Measurements from ENCODE around the gene GDPD3. TPM values are rescaled to one million over a fixed set of nuclear protein-coding genes. Genes with fewer than 3 reads are reported as not detected.
A peak's percentile ranks its signal among the peaks of the same experiment; 100 is the strongest.

Gene GDPD3
- total and polyA plus RNA-seq, 2 of the 13 experiments (the other 11 are each of a cell fraction or from before 2014, with no cell fraction given): 18.7 to 20.6 TPM

DNA sequence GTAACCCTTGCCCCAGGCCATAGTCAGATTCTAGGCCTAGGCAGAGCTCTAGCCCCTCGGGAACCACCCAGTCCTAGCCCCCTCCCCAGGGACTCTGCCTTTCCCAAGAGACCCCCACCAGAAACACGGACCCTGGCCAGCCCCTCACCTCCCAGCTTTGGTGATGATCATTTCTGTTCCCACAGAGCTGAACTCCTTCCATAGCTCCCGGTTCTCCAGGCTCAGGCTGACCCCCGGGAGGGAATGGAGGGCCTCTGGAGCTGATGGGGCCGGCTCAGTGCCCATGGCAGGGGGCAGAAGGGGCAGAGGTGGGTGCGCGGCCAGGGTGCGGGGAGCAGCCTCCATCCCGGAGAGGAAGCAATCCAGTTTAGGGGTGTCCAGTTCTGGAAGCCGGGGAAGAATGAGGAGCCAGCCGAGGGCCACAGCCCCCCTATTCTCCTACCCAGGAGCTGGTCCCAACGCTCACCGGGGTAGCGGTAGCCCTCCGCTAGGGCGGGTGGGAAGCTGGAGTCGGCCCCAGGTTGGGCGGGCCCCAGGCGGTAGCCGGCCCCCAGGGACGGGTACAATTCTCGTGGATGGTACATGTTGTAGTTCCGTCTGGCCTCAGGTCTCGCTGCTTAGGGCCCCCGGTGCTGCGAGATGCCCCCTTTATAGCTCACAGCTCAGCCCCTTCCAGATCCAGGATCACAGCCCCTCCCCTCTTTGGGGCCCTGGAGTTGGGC, 22.6 kb downstream of the GDPD3 start (continued):
- no peak for TF ChIP-seq SMAD3 (CRISPR knock-in tag; IDR thresholded peaks at IDR 0.05)
- TF ChIP-seq ZNF296 (CRISPR knock-in tag; conservative IDR thresholded peaks at IDR 0.05): peak; percentile 39; the same call in 1 of the 2 replicates
- TF ChIP-seq, protein P1, sequence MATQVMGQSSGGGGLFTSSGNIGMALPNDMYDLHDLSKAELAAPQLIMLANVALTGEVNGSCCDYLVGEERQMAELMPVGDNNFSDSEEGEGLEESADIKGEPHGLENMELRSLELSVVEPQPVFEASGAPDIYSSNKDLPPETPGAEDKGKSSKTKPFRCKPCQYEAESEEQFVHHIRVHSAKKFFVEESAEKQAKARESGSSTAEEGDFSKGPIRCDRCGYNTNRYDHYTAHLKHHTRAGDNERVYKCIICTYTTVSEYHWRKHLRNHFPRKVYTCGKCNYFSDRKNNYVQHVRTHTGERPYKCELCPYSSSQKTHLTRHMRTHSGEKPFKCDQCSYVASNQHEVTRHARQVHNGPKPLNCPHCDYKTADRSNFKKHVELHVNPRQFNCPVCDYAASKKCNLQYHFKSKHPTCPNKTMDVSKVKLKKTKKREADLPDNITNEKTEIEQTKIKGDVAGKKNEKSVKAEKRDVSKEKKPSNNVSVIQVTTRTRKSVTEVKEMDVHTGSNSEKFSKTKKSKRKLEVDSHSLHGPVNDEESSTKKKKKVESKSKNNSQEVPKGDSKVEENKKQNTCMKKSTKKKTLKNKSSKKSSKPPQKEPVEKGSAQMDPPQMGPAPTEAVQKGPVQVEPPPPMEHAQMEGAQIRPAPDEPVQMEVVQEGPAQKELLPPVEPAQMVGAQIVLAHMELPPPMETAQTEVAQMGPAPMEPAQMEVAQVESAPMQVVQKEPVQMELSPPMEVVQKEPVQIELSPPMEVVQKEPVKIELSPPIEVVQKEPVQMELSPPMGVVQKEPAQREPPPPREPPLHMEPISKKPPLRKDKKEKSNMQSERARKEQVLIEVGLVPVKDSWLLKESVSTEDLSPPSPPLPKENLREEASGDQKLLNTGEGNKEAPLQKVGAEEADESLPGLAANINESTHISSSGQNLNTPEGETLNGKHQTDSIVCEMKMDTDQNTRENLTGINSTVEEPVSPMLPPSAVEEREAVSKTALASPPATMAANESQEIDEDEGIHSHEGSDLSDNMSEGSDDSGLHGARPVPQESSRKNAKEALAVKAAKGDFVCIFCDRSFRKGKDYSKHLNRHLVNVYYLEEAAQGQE (IDR thresholded peaks at IDR 0.05; ENCODE audit: borderline replicate concordance in 1 of 2, low read depth in 1 of 2, low read length in 2 of 2): no peak
- no peak for TF ChIP-seq ATF1 (CRISPR knock-in tag; IDR thresholded peaks at IDR 0.05)
- TF ChIP-seq ZNF569 (CRISPR knock-in tag; IDR thresholded peaks at IDR 0.05; ENCODE audit: borderline replicate concordance): no peak
- no peak for TF ChIP-seq TCF7L2 (IDR thresholded peaks at IDR 0.05; ENCODE audit: low read depth, low read length)
- TF ChIP-seq, protein P2, sequence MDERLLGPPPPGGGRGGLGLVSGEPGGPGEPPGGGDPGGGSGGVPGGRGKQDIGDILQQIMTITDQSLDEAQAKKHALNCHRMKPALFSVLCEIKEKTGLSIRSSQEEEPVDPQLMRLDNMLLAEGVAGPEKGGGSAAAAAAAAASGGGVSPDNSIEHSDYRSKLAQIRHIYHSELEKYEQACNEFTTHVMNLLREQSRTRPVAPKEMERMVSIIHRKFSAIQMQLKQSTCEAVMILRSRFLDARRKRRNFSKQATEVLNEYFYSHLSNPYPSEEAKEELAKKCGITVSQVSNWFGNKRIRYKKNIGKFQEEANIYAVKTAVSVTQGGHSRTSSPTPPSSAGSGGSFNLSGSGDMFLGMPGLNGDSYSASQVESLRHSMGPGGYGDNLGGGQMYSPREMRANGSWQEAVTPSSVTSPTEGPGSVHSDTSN (CRISPR knock-in tag; IDR thresholded peaks at IDR 0.05): no peak
- TF ChIP-seq RAD51 (IDR thresholded peaks at IDR 0.05; ENCODE audit: borderline replicate concordance): no peak
- TF ChIP-seq, protein P3, sequence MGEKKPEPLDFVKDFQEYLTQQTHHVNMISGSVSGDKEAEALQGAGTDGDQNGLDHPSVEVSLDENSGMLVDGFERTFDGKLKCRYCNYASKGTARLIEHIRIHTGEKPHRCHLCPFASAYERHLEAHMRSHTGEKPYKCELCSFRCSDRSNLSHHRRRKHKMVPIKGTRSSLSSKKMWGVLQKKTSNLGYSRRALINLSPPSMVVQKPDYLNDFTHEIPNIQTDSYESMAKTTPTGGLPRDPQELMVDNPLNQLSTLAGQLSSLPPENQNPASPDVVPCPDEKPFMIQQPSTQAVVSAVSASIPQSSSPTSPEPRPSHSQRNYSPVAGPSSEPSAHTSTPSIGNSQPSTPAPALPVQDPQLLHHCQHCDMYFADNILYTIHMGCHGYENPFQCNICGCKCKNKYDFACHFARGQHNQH (CRISPR knock-in tag; IDR thresholded peaks at IDR 0.05): no peak
- peak; percentile 21; the same call in 1 of the 2 replicates for TF ChIP-seq HDAC1 (CRISPR knock-in tag; IDR thresholded peaks at IDR 0.05)
- TF ChIP-seq STAG1 (CRISPR knock-in tag; IDR thresholded peaks at IDR 0.05): no peak
- no peak for TF ChIP-seq ZFP41 (CRISPR knock-in tag; IDR thresholded peaks at IDR 0.05; ENCODE audit: borderline replicate concordance)
- TF ChIP-seq, protein P4, sequence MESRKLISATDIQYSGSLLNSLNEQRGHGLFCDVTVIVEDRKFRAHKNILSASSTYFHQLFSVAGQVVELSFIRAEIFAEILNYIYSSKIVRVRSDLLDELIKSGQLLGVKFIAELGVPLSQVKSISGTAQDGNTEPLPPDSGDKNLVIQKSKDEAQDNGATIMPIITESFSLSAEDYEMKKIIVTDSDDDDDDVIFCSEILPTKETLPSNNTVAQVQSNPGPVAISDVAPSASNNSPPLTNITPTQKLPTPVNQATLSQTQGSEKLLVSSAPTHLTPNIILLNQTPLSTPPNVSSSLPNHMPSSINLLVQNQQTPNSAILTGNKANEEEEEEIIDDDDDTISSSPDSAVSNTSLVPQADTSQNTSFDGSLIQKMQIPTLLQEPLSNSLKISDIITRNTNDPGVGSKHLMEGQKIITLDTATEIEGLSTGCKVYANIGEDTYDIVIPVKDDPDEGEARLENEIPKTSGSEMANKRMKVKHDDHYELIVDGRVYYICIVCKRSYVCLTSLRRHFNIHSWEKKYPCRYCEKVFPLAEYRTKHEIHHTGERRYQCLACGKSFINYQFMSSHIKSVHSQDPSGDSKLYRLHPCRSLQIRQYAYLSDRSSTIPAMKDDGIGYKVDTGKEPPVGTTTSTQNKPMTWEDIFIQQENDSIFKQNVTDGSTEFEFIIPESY (CRISPR knock-in tag; IDR thresholded peaks at IDR 0.05): peak; percentile 92
- TF ChIP-seq, protein P5, sequence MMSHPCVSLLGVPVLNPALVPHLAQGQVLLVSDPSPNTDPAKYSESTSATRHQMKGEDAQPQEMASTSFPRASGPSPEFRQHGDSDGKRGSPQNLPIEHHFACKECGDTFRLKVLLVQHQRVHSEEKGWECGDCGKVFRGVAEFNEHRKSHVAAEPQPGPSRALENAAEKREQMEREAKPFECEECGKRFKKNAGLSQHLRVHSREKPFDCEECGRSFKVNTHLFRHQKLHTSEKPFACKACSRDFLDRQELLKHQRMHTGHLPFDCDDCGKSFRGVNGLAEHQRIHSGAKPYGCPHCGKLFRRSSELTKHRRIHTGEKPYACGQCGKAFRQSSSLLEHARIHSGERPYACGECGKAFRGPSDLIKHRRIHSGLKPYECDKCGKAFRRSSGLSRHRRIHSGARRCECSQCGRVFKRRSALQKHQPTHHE (CRISPR knock-in tag; IDR thresholded peaks at IDR 0.05; ENCODE audit: borderline replicate concordance): no peak
- 0 out of 2 replicates have a peak, but pooled peaks have one; percentile 5 for TF ChIP-seq ZNF556 (CRISPR knock-in tag; IDR thresholded peaks at IDR 0.05; ENCODE audit: borderline replicate concordance)
- TF ChIP-seq ZFAT (CRISPR knock-in tag; conservative IDR thresholded peaks at IDR 0.05): no peak
- TF ChIP-seq RFX5 (IDR thresholded peaks at IDR 0.05; ENCODE audit: low read depth, low read length): no peak
- no peak for TF ChIP-seq PRMT3 (CRISPR knock-in tag; IDR thresholded peaks at IDR 0.05; ENCODE audit: borderline replicate concordance, low read depth)
- peak; percentile 13; the same call in 1 of the 2 replicates for TF ChIP-seq NR2C2 (CRISPR knock-in tag; IDR thresholded peaks at IDR 0.05; ENCODE audit: borderline replicate concordance)
- TF ChIP-seq ZNF768 (CRISPR knock-in tag; IDR thresholded peaks at IDR 0.05): no peak

All from HepG2 (cell line).